Keratinocyte (primary cell): ENCODE results near the gene IL1RAPL1. TPM values are rescaled to one million over a fixed set of nuclear protein-coding genes. Genes with fewer than 3 reads are reported as not detected.

ENCODE experiments used
- DNase-seq: peaks from one replicate; pipeline ENCODE4 v3.0.0-alpha.2; 2011; ENCODE audit warnings: low read depth, missing footprints, low spot score
- FAIRE-seq: peaks from 2 replicates; lab custom pipeline; 2011; peaks lifted over from hg19 to GRCh38; lab: Jason Lieb, UNC
- H2AFZ ChIP-seq: 2 replicates; pipeline ENCODE4 v1.6.0; 2012; ENCODE audit warnings: low read length, control low read depth, inconsistent platforms; ENCODE audit not compliant: control insufficient read depth
- H3K27ac ChIP-seq: 2 replicates; pipeline ENCODE4 v1.5.1; 2011; ENCODE audit warnings: low read length; ENCODE audit not compliant: control insufficient read depth, insufficient read depth
- H3K27me3 ChIP-seq: 3 replicates; pipeline ENCODE4 v1.6.0; 2011; ENCODE audit warnings: low read length; ENCODE audit not compliant: control insufficient read depth, insufficient read depth; ENCODE audit errors: extremely low read depth
- H3K36me3 ChIP-seq, 2 experiments: 2 replicates in 1 of 2; 3 replicates in 1 of 2; pipeline ENCODE4 v1.5.1; 2011; ENCODE audit warnings: low read length in 2 of 2, mild to moderate bottlenecking in 1 of 2; ENCODE audit not compliant: control insufficient read depth in 2 of 2, insufficient read depth in 2 of 2; ENCODE audit errors: extremely low read depth in 1 of 2
- H3K4me1 ChIP-seq: 3 replicates; pipeline ENCODE4 v1.5.1; 2011; ENCODE audit warnings: low read length; ENCODE audit not compliant: control insufficient read depth, insufficient read depth; ENCODE audit errors: extremely low read depth
- H3K4me2 ChIP-seq: 3 replicates; pipeline ENCODE4 v1.6.0; 2011; ENCODE audit warnings: low read depth, low read length; ENCODE audit not compliant: control insufficient read depth, insufficient read depth; ENCODE audit errors: extremely low read depth
- H3K4me3 ChIP-seq, 3 experiments: fragments of 200-600 bp in 1 of 3; sonication (generic) in 1 of 3; 2 replicates in 2 of 3; 3 replicates in 1 of 3; pipeline ENCODE4 v1.5.1; 2011 to 2016; ENCODE audit warnings: low read length in 3 of 3, mild to moderate bottlenecking in 3 of 3, control low read depth in 2 of 3, inconsistent platforms in 1 of 3, low read depth in 1 of 3, mixed read lengths in 1 of 3, mixed run types in 1 of 3, moderate library complexity in 1 of 3; ENCODE audit not compliant: control insufficient read depth in 2 of 3, insufficient read depth in 2 of 3; ENCODE audit errors: extremely low read depth in 1 of 3
- H3K79me2 ChIP-seq: 2 replicates; pipeline ENCODE4 v1.6.0; 2012; ENCODE audit warnings: low read length; ENCODE audit not compliant: control insufficient read depth, insufficient read depth
- H3K9ac ChIP-seq: 3 replicates; pipeline ENCODE4 v1.6.0; 2011; ENCODE audit warnings: low read length; ENCODE audit not compliant: control insufficient read depth, insufficient read depth; ENCODE audit errors: extremely low read depth
- H3K9me1 ChIP-seq: 3 replicates; pipeline ENCODE4 v1.6.0; 2011; ENCODE audit warnings: low read length; ENCODE audit not compliant: control insufficient read depth, insufficient read depth; ENCODE audit errors: extremely low read depth
- H3K9me3 ChIP-seq: 2 replicates; pipeline ENCODE4 v1.5.1; 2012; ENCODE audit warnings: low read depth, low read length; ENCODE audit not compliant: control insufficient read depth
- H4K20me1 ChIP-seq: 3 replicates; pipeline ENCODE4 v1.6.0; 2011; ENCODE audit warnings: low read length; ENCODE audit not compliant: control insufficient read depth, insufficient read depth; ENCODE audit errors: extremely low read depth
- CTCF ChIP-seq, 3 experiments: IDR thresholded peaks in 1 of 3; conservative IDR thresholded peaks in 1 of 3; optimal IDR thresholded peaks in 1 of 3; 2 replicates in 2 of 3; 3 replicates in 1 of 3; pipeline versions ENCODE3 to v1.5.1; 2011; ENCODE audit warnings: low read length in 3 of 3, mild to moderate bottlenecking in 3 of 3, moderate library complexity in 2 of 3, control low read depth in 1 of 3, inconsistent platforms in 1 of 3; ENCODE audit not compliant: insufficient read depth in 2 of 3; ENCODE audit errors: extremely low read depth in 1 of 3
- EZH2 ChIP-seq: IDR thresholded peaks from one replicate; pipeline ENCODE4 v1.6.1; 2012; ENCODE audit warnings: inconsistent platforms, mild to moderate bottlenecking, low read length, moderate library complexity
- dilution Hi-C: fragments of 300-500 bp; cut with MboI; formaldehyde crosslinking; loops from one replicate; pipeline ENCODE4 v1.7.0; 2020; ENCODE audit warnings: low sequenced_read_pairs; ENCODE audit not compliant: extremely low pct_ligation_motif_present
- polyA plus RNA-seq, 5 experiments: library from polyadenylated mRNA; depleted of rRNA in 3 of 5; stranded (reverse) in 3 of 5; stranded (forward) in 1 of 5; unstranded in 1 of 5; fragments of >200 nt; gene quantifications; 1 replicate in 1 of 5; 2 replicates in 3 of 5; 3 replicates in 1 of 5; pipeline versions ENCODE4 v1.2.1 to v1.2.3, GENCODE V29; 2011 to 2012; ENCODE audit warnings: missing spikeins in 2 of 5, low read depth in 1 of 5, low replicate concordance in 1 of 5

The IL1RAPL1 gene
- polyA plus RNA-seq, 1 donor (not counting 4 experiments of a cell fraction or from before 2014, with no cell fraction given), result 2.8 TPM

GRCh38 chrX:28709421-28709820, 122.2 kb downstream of the IL1RAPL1 start:
- Histone ChIP-seq H3K9ac (no peak overlapping the region), H3K79me2 (no peaks in the 10 kb centered on the region), H3K4me2 (no peak overlapping the region), H3K36me3 (no peaks in the 10 kb centered on the region), H2AFZ (no peak overlapping the region), H3K27ac (no peak overlapping the region), H3K9me3 (no peaks in the 10 kb centered on the region), H3K27me3 (no peaks in the 10 kb centered on the region), H3K4me3 (no peak overlapping the region), H4K20me1 (no peaks in the 10 kb centered on the region), H3K4me1 (no peaks in the 10 kb centered on the region), H3K9me1 (no peaks in the 10 kb centered on the region)
- no peak for FAIRE-seq
- DNase-seq, result no peak
- no peak for TF ChIP-seq CTCF (optimal IDR thresholded peaks at IDR 0.05 in 1 of 3, IDR thresholded peaks at IDR 0.05 in 1 of 3, conservative IDR thresholded peaks at IDR 0.05 in 1 of 3; ENCODE audit: extremely low read depth in 1 of 3, insufficient read depth in 2 of 3, low read length in 3 of 3)
- no peak for TF ChIP-seq EZH2
- dilution Hi-C loops, result no loop called here

- no peak for DNase-seq
- dilution Hi-C loops, result no loop called here
Measured at GRCh38 chrX:28717864-28718263, 130.6 kb downstream of the IL1RAPL1 start.

More at GRCh38 chrX:28717864-28718263, 130.6 kb downstream of the IL1RAPL1 start:
- no peaks in the 10 kb centered on the region for H3K36me3 ChIP-seq
- no peaks in the 10 kb centered on the region for H3K9me3 ChIP-seq
- no peak overlapping the region for H3K9ac ChIP-seq
- no peaks in the 10 kb centered on the region for H3K27me3 ChIP-seq
- H3K9me1 ChIP-seq, result no peaks in the 10 kb centered on the region
- no peaks in the 10 kb centered on the region for H3K4me1 ChIP-seq
- no peak overlapping the region for H3K27ac ChIP-seq
- FAIRE-seq, result no peak
- H2AFZ ChIP-seq, result no peak overlapping the region
- H3K4me2 ChIP-seq, result no peak overlapping the region
- H3K4me3 ChIP-seq, result no peak overlapping the region
- H4K20me1 ChIP-seq, result no peaks in the 10 kb centered on the region
- TF ChIP-seq EZH2 (no peak), CTCF (optimal IDR thresholded peaks at IDR 0.05 in 1 of 3, IDR thresholded peaks at IDR 0.05 in 1 of 3, conservative IDR thresholded peaks at IDR 0.05 in 1 of 3; ENCODE audit: extremely low read depth in 1 of 3, insufficient read depth in 2 of 3, low read length in 3 of 3) (no peak)
- H3K79me2 ChIP-seq, result no peaks in the 10 kb centered on the region
